Measurements from ENCODE around the gene PUS1.
"Not testable (repeated sequence)": the region's sequence is repeated elsewhere in the genome, so short reads cannot be mapped to it uniquely, and the experiment has no call there.

PUS1 gene

GRCh38 chr12:131941116-131941986 lies 12.3 kb downstream of the PUS1 start:
- no peak for DNase-seq

GRCh38 chr12:131941987-131942341 lies 12.9 kb downstream of the PUS1 start:
- DNase-seq, result no peak

DNA sequence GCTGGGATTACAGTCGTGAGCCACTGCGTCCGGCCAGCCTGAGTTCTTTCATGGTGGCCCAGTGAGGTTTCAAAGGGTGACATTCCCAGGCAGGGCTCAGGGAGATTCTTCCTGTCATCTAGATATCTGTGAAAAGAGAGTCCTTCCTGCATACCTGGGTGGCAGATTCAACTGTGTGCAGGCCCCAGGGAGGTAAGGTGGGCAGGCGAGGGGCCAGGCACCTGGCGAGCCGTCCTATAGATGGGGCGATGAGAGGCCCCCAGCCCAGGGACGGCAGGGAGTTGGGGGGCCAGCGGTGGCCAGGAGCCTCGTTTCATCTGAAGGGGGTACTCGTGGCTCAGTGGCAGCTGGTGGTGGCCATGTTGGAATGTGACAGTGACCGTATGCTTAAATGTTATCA lies 13.6 kb downstream of the PUS1 start:
- no peak for DNase-seq

DNA sequence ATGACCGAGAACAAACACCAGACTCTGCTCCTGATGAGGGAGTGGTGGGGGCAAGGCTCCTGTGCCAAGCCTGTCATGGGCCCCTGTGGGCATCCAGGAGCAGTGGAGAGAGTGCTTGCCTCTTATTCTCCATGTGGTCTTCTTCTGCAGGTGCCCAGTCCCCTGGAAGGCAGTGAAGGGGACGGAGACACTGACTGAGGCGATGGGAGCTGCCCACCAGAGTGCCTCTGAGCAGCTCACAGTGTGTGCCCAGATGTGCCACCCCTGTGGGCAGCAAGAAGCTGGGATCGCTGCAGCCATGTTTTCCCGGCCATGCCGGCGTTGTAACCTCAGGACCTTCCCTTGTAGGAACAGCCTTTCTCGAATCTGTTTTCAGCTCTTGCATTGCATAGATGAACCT lies 14.3 kb downstream of the PUS1 start:
- no peak for DNase-seq

- no peak for DNase-seq
Measured at GRCh38 chr12:131943876-131944275, 14.8 kb downstream of the PUS1 start.

DNA sequence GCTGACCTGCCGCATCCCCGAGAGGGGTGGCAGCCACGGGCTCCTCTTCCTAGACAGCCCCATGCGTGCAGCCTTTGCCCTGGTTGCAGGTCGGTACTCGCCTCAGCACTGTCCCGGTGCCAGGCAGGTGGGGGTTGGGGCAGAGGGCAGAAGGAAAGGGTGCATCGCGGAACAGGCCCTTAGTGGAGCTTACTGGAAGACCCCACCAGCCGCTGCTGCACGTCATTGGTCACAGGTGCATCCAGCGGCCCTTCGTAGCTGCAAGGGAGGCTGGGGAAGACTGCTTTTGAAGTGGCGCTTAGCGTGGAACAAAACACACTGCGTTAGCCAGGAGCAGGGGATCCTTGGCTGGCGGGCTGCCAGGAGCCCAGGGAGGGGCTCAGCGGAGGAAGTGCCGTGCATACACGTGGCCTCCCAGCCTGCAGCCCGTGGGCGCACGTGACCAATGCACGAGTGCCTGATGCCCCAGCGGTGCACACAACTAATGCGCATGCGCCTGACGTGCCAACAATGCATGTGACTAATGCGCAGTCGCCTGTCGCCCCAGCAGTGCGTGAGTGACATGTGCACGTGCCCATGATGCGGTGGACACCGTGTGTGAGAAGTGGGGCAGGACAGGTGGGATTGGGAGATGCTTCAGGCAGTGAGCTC lies 15.7 kb downstream of the PUS1 start:
- no peak for DNase-seq

GRCh38 chr12:131946757-131947156 lies 17.7 kb downstream of the PUS1 start:
- no peak for DNase-seq

- no peak for DNase-seq
Measured at GRCh38 chr12:131947482-131948027, 18.5 kb downstream of the PUS1 start.

- DNase-seq, result no peak
Measured at GRCh38 chr12:131948166-131948712, 19.2 kb downstream of the PUS1 start.

DNA sequence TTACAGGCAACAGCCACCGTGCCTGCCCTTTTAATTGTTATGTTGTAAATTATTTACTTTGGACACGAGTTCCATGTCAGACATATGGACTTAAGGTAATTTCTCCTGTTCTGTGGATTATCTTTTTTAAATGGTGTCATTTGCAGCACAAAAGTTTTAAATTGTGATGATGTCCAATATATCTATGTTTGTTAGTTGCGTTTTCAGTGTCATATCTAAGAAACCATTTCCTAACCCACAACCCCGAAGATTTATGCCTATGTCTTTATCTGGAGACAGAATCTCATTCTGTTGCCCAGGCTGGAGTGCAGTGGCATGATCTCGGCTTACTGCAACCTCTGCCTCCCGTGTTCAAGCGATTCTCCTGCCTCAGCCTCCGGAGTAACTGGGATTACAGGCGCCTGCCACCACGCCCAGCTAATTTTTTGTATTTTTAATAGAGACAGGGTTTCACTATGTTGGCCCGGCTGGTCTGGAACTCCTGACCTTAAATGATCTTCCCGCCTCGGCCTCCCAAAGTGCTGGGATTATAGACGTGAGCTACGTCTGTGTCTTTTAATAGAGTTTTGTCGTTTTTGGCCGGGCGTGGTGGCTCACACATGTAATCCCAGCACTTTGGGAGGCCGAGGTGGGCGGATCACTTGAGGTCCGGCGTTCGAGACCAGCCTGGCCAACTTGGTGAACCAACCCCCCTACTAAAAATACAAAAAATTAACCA lies 19.8 kb downstream of the PUS1 start:
- DNase-seq, result not testable (repeated sequence)

- peak; percentile 85 to 88 for DNase-seq
Measured at GRCh38 chr12:131949431-131950181, 20.5 kb downstream of the PUS1 start, which contains the start of gene EP400. Gene EP400 (plus strand): TSS chr12:131949942. CDS start chr12:131960620, 10,678 bp downstream.

GRCh38 chr12:131950182-131950913 lies 21.3 kb downstream of the PUS1 start:
- no peak for DNase-seq

GRCh38 chr12:131953810-131954209 lies 24.7 kb downstream of the PUS1 start:
- not testable (repeated sequence) for DNase-seq

DNA sequence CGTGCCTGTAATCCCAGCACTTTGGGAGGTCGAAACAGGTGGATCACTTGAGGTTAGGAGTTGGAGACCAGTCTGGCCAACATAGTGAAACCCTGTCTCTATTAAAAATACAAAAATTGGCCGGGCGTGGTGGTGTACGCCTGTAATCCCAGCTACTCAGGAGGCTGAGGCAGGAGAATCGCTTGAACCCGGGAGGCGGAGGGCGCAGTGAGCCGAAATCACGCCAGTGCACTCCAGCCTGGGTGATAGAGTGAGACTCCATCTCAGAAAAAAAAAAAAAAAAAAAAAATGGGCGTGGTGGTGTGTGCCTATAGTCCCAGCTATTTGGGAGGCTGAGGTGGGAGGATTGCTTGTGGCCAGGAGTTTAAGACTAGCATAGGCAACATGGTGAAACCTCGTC lies 25.4 kb downstream of the PUS1 start:
- DNase-seq, result not testable (repeated sequence)

- DNase-seq, result no peak
Measured at GRCh38 chr12:131959116-131959515, 30.0 kb downstream of the PUS1 start.

DNA sequence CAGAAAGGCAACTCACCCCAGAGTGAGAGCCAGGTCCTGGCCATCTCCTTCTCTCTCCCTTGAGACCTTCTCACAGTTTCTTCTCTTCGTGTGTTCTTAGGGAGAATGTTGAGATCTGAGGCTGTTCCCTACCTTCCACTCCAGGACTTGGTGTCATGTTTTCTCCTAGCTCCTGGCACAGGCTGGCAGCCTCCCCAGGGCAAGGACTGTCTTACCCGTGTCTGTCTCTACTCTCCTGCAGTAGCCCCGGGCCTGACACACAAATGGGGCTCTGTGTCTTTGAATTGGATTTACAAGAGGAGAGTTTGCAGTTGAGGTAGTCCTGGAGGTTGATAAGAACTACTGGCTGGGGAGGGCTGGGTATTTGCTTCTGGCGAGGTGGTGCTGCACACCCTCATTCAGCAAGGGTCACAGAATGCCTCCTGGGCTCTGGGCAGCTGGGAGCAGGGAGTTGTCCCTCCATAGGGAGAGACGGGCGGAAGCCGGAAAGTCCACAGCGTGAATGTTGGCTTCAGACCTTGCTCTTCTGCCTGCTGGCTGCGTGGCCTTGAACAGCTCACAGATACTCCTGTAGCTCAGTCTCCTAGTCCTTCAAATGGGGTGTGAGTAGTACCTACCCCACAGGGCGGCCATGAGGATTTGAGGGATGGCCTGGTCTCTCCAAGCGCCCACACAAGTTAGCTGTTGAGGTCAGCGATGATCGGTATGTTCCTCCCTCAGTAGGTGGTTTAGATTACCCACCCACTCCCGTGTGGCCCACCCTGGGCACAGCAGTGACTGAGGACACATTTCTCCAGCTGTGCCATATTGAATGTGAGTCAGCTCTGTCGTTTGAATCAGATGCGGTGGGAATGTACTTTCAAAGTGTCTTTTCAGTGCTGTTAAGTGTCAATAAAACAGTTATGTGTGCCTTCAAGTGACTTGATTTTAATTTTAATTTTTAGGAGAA lies 30.8 kb downstream of the PUS1 start:
- no peak for DNase-seq

DNA sequence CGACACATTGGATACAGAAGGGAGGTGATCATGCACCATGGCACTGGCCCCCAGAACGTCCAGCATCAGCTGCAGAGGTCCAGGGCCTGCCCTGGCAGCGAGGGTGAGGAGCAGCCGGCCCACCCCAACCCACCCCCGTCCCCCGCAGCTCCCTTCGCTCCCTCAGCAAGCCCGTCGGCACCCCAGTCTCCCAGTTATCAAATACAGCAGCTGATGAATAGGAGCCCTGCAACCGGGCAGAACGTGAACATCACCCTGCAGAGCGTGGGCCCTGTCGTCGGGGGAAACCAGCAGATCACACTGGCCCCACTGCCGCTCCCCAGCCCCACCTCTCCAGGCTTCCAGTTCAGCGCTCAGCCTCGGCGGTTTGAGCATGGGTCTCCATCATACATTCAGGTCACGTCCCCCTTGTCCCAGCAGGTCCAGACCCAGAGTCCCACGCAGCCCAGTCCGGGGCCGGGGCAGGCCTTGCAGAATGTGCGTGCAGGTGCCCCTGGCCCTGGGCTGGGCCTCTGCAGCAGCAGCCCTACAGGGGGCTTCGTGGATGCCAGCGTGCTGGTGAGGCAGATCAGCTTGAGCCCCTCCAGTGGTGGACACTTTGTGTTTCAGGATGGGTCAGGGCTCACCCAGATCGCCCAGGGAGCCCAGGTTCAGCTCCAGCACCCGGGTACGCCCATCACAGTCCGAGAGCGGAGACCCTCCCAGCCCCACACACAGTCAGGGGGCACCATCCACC lies 31.7 kb downstream of the PUS1 start:
- not testable (repeated sequence) for DNase-seq

DNA sequence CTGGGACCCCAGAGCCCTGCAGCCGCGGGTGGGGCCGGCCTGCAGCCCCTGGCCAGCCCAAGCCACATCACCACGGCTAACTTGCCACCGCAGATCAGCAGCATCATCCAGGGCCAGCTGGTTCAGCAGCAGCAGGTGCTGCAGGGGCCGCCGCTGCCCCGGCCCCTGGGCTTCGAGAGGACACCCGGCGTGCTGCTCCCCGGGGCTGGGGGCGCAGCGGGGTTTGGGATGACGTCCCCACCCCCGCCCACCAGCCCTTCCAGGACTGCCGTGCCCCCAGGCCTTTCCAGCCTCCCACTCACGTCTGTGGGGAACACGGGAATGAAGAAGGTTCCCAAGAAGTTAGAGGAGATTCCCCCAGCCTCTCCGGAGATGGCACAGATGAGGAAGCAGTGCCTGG lies 32.3 kb downstream of the PUS1 start:
- DNase-seq, result not testable (repeated sequence)

- no peak for DNase-seq
Measured at GRCh38 chr12:131962069-131962468, 33.0 kb downstream of the PUS1 start.

GRCh38 chr12:131963381-131963780 lies 34.3 kb downstream of the PUS1 start:
- no peak for DNase-seq
